GM18508 (cell line): ENCODE data around the gene ARID1B.
"Not testable (repeated sequence)": the region's sequence is repeated elsewhere in the genome, so short reads cannot be mapped to it uniquely, and the experiment has no call there.

Experiments
- ATAC-seq: cut with Tn5 transposase; IDR thresholded peaks from one replicate; pipeline ENCODE4 v1.9.1; 2021; ENCODE audit warnings: moderate number of reproducible peaks; ENCODE audit not compliant: insufficient read depth, unreplicated experiment

Gene ARID1B

GRCh38 chr6:157034436-157035230 is 257.5 kb downstream of the ARID1B start:
- no peak for ATAC-seq

GRCh38 chr6:157035546-157035945 is 258.4 kb downstream of the ARID1B start:
- no peak for ATAC-seq

GRCh38 chr6:157036245-157036711 is 259.1 kb downstream of the ARID1B start:
- no peak for ATAC-seq

- ATAC-seq = no peak
Observed at GRCh38 chr6:157037165-157037564, 260.0 kb downstream of the ARID1B start.

- no peak for ATAC-seq
Observed at GRCh38 chr6:157038610-157039009, 261.4 kb downstream of the ARID1B start.

- not testable (repeated sequence) for ATAC-seq
Observed at GRCh38 chr6:157039639-157040038, 262.5 kb downstream of the ARID1B start.

- no peak for ATAC-seq
Observed at GRCh38 chr6:157040191-157040590, 263.0 kb downstream of the ARID1B start.

GRCh38 chr6:157045831-157046454 is 268.8 kb downstream of the ARID1B start:
- ATAC-seq = no peak

- ATAC-seq = no peak
Observed at GRCh38 chr6:157046776-157047175, 269.6 kb downstream of the ARID1B start.

- no peak for ATAC-seq
Observed at GRCh38 chr6:157047328-157047727, 270.1 kb downstream of the ARID1B start.

GRCh38 chr6:157047951-157048350 is 270.8 kb downstream of the ARID1B start:
- ATAC-seq = no peak

GRCh38 chr6:157049133-157049532 is 272.0 kb downstream of the ARID1B start:
- no peak for ATAC-seq

- ATAC-seq = no peak
Observed at GRCh38 chr6:157050537-157051265, 273.5 kb downstream of the ARID1B start.

- peak; percentile 80 for ATAC-seq
Observed at GRCh38 chr6:157054531-157054979, 277.4 kb downstream of the ARID1B start.

GRCh38 chr6:157055863-157056262 is 278.7 kb downstream of the ARID1B start:
- ATAC-seq = no peak

GRCh38 chr6:157056275-157056674 is 279.1 kb downstream of the ARID1B start:
- no peak for ATAC-seq

- no peak for ATAC-seq
Observed at GRCh38 chr6:157058574-157058973, 281.4 kb downstream of the ARID1B start.

GRCh38 chr6:157059781-157060180 is 282.6 kb downstream of the ARID1B start:
- no peak for ATAC-seq

GRCh38 chr6:157060440-157060952 is 283.3 kb downstream of the ARID1B start:
- ATAC-seq = no peak

GRCh38 chr6:157061770-157062594 is 284.8 kb downstream of the ARID1B start:
- ATAC-seq = no peak
